Small intestine (tissue), 16 donors: ENCODE measurements around the gene ZNF688. TPM values are rescaled to one million over a fixed set of nuclear protein-coding genes. Genes with fewer than 3 reads are reported as not detected.

Experiments
- DNase-seq, 2 donors: peaks; one replicate each; pipeline versions ENCODE4 v3.0.0 to v3.0.0-alpha.2; 2013
- FAIRE-seq: peaks from 2 replicates; lab custom pipeline; 2012; peaks lifted over from hg19 to GRCh38; lab: Jason Lieb, UNC
- H3K27ac ChIP-seq, 3 donors: one replicate each; pipeline ENCODE4 v1.5.1; 2013; ENCODE audit warnings: low read length in 2 of 3, mild to moderate bottlenecking in 2 of 3, control low read depth in 1 of 3, inconsistent platforms in 1 of 3, low read depth in 1 of 3, moderate library complexity in 1 of 3
- H3K27me3 ChIP-seq, 3 donors: one replicate each; pipeline ENCODE4 v1.6.1; 2013; ENCODE audit warnings: low read length in 3 of 3, inconsistent platforms in 1 of 3; ENCODE audit not compliant: control insufficient read depth in 3 of 3, insufficient read depth in 3 of 3
- H3K36me3 ChIP-seq, 3 donors: one replicate each; pipeline ENCODE4 v1.6.1; 2013; ENCODE audit warnings: low read length in 3 of 3, inconsistent platforms in 1 of 3, low read depth in 1 of 3, mild to moderate bottlenecking in 1 of 3, moderate library complexity in 1 of 3; ENCODE audit not compliant: control insufficient read depth in 3 of 3, insufficient read depth in 2 of 3
- H3K4me1 ChIP-seq, 3 donors: one replicate each; pipeline ENCODE4 v1.6.1; 2013; ENCODE audit warnings: low read length in 2 of 3, inconsistent platforms in 1 of 3, low read depth in 1 of 3, mild to moderate bottlenecking in 1 of 3, moderate library complexity in 1 of 3; ENCODE audit not compliant: control insufficient read depth in 3 of 3, insufficient read depth in 2 of 3
- H3K4me3 ChIP-seq, 3 donors: one replicate each; pipeline ENCODE4 v1.5.1; 2013; ENCODE audit warnings: low read length in 3 of 3, control low read depth in 1 of 3, inconsistent platforms in 1 of 3, low read depth in 1 of 3, mild to moderate bottlenecking in 1 of 3, moderate library complexity in 1 of 3
- H3K9me3 ChIP-seq, 2 donors: one replicate each; pipeline ENCODE4 v1.6.1; 2013; ENCODE audit warnings: low read depth in 1 of 2, low read length in 1 of 2; ENCODE audit not compliant: control insufficient read depth in 2 of 2, insufficient read depth in 1 of 2
- WGBS, 3 donors: extraction: QIAGEN DNeasy Blood & Tissue Kit; methylation state at CpG; one replicate each; pipeline ENCODE4 v1.1.7; 2013; 5-methylcytosine and 5-hydroxymethylcytosine counted together
- long read RNA-seq, 10 donors: transcript quantifications; one replicate each; lab custom pipeline, GENCODE V29; 2026
- polyA plus RNA-seq, 4 donors: library from polyadenylated mRNA; stranded (reverse) in 3 of 4; unstranded in 1 of 4; fragments of 200-250 nt in 3 of 4; fragments of 120-200 nt in 1 of 4; gene quantifications; one replicate each; pipeline versions ENCODE4 v1.2.1 to v1.2.3, GENCODE V29; 2013
- donor health status: healthy with polysubstance abuse.
- donor health status: control.
- donor health status: control.
- donor health status: Bipolar disorder and iron deficiency.
- donor health status: healthy.

Gene ZNF688
- 10 to 100 TPM; 14.9 to 46.7 (median 24.4) TPM for polyA plus RNA-seq
- long read RNA-seq, donor 1: 0 reads
- long read RNA-seq, donor 2, partial matches to known transcripts: 0 of 4 reads
- long read RNA-seq, donor 2, other reads (novel, unspliced or antisense): 0 of 4 reads
- long read RNA-seq, donor 3, partial matches to known transcripts: 0 of 5 reads
- long read RNA-seq, donor 3, other reads (novel, unspliced or antisense): 0 of 5 reads
- long read RNA-seq, donor 4: 0 reads
- long read RNA-seq, donor 5, transcript ZNF688-201 (3 exons, 2,506 nt): major isoform, 6 of 8 reads
- long read RNA-seq, donor 5, partial matches to known transcripts: 0 of 8 reads
- long read RNA-seq, donor 5, other reads (novel, unspliced or antisense): 0 of 8 reads
- long read RNA-seq, donor 6, partial matches to known transcripts: 0 of 7 reads
- long read RNA-seq, donor 6, other reads (novel, unspliced or antisense): 0 of 7 reads
- long read RNA-seq, donor 7, partial matches to known transcripts: 0 of 4 reads
- long read RNA-seq, donor 7, other reads (novel, unspliced or antisense): 0 of 4 reads
- long read RNA-seq, donor 8: 0 reads
- long read RNA-seq, donor 9, partial matches to known transcripts: 0 of 3 reads
- long read RNA-seq, donor 9, other reads (novel, unspliced or antisense): 0 of 3 reads
- long read RNA-seq, donor 10, partial matches to known transcripts: 0 of 7 reads
- long read RNA-seq, donor 10, other reads (novel, unspliced or antisense): 0 of 7 reads

DNA sequence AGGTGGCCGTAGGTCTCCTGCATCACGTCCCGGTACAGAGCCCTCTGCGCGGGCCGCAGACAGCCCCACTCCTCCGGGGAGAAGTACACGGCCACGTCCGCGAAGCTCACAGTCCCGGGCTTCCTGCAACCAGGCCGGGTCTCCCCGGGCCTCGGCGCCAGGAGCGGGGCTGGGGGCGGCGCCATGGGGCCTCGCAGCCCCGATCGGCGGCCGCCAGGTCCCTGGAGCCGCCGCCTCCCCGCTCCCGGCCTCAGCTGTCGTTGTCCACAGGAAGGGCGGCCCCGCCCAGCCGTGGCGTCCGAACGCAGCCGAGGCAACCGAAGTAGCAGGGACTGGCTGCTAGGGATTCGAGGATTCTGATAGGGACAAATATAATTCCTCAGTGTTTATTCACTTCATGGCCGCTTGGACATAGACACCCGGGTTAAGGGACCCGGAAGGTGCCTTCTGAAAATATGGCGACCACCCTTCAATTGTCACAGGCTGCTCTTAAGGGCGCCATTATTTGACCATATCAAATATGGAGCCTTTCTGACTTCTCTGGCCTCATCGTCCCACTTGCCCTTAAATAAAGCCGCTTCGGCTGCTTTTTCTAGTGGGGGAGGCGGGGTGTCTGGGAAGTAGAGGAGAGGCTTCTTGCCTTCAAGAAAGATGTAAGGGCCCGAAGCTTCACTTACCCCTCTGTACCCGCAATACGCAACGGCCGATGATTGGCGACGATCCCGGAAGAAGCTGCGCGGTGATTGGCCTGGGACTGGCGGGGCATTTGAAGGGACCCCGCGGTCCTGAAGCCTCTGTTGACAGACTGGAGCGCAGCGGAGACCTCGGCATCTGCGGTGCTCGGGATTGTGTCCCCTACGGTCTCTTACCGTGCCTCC is at the start of gene ZNF688:
Gene ZNF688, minus strand, starts transcription at position 270 of the 878 bp plus-strand sequence. Its CDS starts 85 bp downstream, at position 185.
- Histone ChIP-seq H3K27ac (peak within 1 kb of the TSS; percentile 98 to 100 (median 98)), H3K27me3 (no peaks in the 10 kb centered on the region), H3K36me3 (peaks cover 0 to 26% (median 0%) of the 10 kb centered on the region in 3 donors), H3K9me3 (no peaks in the 10 kb centered on the region), H3K4me1 (peaks cover 0 to 17% (median 0%) of the 10 kb centered on the region in 3 donors), H3K4me3 (peak within 1 kb of the TSS; percentile 69 to 79 (median 75))
- WGBS, 3 donors: 0% methylated on average over 59 to 67 of the region's 67 CpGs
- FAIRE-seq (no peak), DNase-seq (peak; percentile 96 to 97)

DNA sequence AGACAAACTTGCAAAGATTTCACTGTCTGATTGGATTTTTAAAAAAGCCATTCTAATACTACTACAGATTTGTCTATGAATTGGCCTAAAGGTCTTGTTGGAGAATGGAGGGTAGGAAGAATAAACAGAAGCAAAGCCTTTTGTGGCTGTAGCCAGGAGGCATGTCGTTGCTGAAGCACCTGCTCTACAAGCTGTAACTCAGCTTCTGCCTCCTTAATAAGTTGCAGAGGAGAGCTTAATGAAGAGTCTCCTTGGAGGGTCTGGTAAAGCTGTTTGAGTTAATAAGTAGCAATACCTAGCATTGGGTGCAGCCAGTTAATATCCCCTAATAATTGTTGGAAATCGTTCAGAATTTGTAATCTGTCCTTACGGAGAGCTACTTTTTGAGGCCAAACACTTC is 48.7 kb upstream of the ZNF688 start:
- Histone ChIP-seq H3K9me3 (peaks cover 0 to 4% of the 10 kb centered on the region in 2 donors), H3K36me3 (no peaks in the 10 kb centered on the region), H3K27ac (no peak overlapping the region), H3K4me3 (no peak overlapping the region), H3K27me3 (no peaks in the 10 kb centered on the region), H3K4me1 (peaks cover 0 to 17% (median 0%) of the 10 kb centered on the region in 3 donors)
- no peak for DNase-seq
- 32 to 59% (median 47%) methylated on average over 3 of the region's 3 CpGs for WGBS, 3 donors
- no peak for FAIRE-seq

DNA sequence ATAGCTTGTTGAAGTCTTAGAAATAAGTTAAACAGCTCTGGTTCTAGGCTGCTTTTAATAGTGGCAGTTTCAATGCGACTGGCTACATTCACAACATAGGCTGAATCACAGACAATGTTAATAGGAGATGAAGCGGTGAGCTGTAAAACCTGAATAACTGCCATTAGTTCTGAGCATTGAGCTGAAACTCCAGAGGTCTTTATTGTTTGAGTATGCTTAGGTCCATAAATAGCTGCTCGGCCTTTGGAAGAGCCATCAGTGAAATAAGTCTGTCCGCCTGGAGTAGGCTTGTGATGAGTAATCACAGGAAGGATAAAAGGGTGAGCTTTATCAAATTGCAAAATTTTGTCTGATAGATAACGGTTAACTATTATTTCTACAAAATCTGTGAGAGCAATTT is 48.1 kb upstream of the ZNF688 start:
- Histone ChIP-seq H3K9me3 (peaks cover 0 to 4% of the 10 kb centered on the region in 2 donors), H3K36me3 (no peaks in the 10 kb centered on the region), H3K27ac (no peak overlapping the region), H3K4me1 (peaks cover 0 to 18% (median 0%) of the 10 kb centered on the region in 3 donors), H3K27me3 (no peaks in the 10 kb centered on the region), H3K4me3 (no peak overlapping the region)
- FAIRE-seq (no peak), DNase-seq (peak in 1 of 2 donors; percentile 51)
- WGBS, 3 donors: 75 to 82% (median 82%) methylated on average over 5 of the region's 5 CpGs

DNA sequence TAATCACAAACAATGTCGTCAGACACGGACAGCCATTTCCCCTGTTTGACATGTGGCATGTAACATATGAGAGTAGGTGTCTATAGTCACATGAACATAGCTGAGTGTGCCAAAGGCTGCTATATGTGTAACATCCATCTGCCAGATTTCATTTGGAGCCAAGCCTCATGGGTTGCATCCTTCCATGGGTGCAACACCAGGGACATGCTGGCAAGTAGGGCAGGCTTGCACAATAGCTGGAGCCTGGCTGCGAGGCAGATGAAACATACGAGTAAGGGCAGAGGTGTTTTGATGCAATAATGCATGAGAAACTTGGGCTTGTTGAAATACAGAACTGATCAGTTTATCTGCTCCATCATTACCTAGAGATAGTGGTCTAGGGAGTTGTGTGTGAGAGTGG is 47.7 kb upstream of the ZNF688 start:
- H3K27ac ChIP-seq: no peak overlapping the region
- 78 to 89% (median 87%) methylated on average over 4 of the region's 4 CpGs for WGBS, 3 donors
- no peaks in the 10 kb centered on the region for H3K27me3 ChIP-seq
- peaks cover 0 to 4% of the 10 kb centered on the region in 2 donors for H3K9me3 ChIP-seq
- H3K36me3 ChIP-seq: no peaks in the 10 kb centered on the region
- H3K4me1 ChIP-seq: peaks cover 0 to 18% (median 0%) of the 10 kb centered on the region in 3 donors
- H3K4me3 ChIP-seq: no peak overlapping the region
- FAIRE-seq (no peak), DNase-seq (no peak)

DNA sequence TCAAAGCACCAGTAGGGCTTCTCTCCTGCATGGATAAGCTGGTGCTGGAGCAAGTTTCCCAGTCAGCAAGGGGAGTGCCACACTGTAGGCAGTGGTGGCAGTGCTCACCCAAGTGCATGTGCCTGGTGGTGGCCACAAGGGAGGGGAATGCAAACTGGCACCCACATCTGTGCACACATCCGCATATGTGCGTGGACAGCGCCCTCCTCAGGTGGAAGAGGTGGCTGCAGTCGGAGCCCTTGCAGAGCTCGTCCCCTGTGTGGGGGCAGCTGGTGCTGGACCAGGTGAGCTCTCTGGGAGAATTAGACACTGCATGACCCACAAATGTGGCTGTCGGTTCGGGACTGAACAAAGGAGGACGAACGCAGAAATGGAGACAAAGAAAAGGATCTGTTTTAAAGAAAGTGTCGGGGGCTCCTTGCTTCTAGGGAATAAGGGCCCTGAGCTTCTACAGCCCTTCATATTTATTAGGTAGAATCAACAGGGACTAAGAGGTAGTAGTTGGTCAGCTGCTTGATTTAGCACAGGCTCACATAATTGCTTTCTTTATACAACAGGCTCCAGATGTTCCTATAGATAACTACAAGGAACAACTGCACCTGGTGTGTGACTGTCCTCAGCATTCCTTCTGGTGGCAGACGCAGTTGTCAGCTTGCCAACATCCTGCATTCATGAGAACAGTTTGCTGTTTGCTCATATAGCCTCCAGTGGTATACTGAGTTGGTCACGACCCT is 44.0 kb upstream of the ZNF688 start:
- FAIRE-seq (no peak), DNase-seq (peak; percentile 36 to 63)
- 30 to 43% (median 34%) methylated on average over 12 of the region's 12 CpGs for WGBS, 3 donors

DNA sequence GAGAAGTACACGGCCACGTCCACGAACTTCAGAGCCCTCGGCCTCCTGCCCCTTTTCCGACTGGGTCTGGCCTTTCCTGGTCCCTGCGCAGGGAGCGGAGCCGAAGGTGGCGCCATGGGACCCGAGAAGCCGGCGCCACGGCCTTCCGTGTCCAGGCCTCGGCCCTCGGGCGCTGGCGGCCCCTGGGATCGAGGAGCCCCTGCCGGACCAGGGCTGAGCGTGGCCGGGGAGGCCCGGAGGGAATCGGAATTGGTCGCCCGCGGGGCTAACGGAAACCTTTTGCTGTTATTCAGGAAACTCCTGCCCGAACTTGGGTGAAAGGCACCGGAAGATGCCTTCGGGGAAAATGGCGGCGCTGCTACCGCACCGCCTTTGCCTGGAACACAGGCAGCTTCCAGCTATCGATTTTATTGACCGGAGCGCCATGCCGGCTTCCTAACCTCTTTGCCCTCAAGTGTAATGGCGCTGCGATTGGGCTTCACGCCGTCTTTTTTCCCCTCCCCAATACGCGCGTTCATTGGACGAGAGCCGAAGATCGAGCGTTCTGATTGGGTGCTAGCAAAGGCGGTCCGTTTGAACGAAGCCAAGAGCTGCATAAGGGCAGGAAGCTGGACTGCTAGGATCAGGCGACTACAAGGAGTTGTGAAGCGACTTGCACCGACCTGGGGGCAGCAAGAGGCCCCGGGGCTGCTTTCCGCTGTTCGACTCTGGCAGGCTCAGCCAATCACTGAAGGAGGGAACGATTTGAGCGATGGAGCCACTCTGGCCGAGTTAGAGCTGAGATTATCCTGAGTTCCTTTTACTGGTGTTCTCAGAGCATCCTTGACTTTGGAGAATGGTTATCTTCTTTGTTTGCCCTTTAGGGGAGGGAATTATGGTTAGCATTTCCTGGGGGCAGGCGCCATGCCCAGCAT is 38.7 kb upstream of the ZNF688 start, which contains the start of gene ZNF689:
Gene ZNF689, minus strand, starts transcription at position 464 of the 914 bp plus-strand sequence. Its CDS starts 348 bp downstream, at position 116.
- H3K4me1 ChIP-seq: peaks cover 0 to 9% (median 5%) of the 10 kb centered on the region in 3 donors
- H3K4me3 ChIP-seq: peak within 1 kb of the TSS; percentile 67 to 89 (median 89)
- no peaks in the 10 kb centered on the region for H3K9me3 ChIP-seq
- peak; percentile 98 to 99 for DNase-seq
- peak within 1 kb of the TSS; percentile 86 to 96 (median 92) for H3K27ac ChIP-seq
- WGBS, 3 donors: 0% methylated on average over 59 to 63 of the region's 63 CpGs
- no peak for FAIRE-seq
- no peaks in the 10 kb centered on the region for H3K27me3 ChIP-seq
- peaks cover 0 to 34% (median under 1%) of the 10 kb centered on the region in 3 donors for H3K36me3 ChIP-seq

More for the DNA sequence above, 44.0 kb upstream of the ZNF688 start:
- H3K27ac ChIP-seq: no peak overlapping the region
- H3K4me1 ChIP-seq: peaks cover 0 to 18% (median 0%) of the 10 kb centered on the region in 3 donors
- H3K9me3 ChIP-seq: peaks cover 0 to 4% of the 10 kb centered on the region in 2 donors
- no peaks in the 10 kb centered on the region for H3K36me3 ChIP-seq
- no peak overlapping the region for H3K4me3 ChIP-seq
- H3K27me3 ChIP-seq: no peaks in the 10 kb centered on the region
